HG03439 (cell line): Measurements from ENCODE around the gene USP1.

Source experiments
- ATAC-seq: cut with Tn5 transposase; IDR thresholded peaks from one replicate; pipeline ENCODE4 v1.9.1; 2021; ENCODE audit warnings: mild to moderate bottlenecking, moderate library complexity; ENCODE audit not compliant: unreplicated experiment

The USP1 gene

DNA sequence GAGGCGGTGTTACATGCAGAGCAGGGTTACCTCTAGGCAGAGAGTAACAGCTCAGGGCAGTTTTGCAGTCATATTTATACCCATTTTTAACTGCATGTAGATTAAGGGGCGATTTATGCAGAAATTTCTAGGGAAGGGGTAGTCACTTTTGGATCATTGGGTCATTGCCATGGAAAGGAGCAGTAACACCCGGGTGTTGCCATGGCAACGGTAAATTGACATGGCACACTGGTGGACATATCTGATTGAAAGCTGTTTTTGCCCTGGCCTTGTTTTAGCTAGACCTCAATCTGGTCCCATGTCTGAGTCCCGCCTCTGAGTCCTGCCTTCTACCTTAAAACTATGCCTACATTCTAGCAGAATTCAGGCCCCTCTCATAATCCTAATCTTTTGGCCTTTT is 11.8 kb upstream of the USP1 start:
- ATAC-seq: no peak

DNA sequence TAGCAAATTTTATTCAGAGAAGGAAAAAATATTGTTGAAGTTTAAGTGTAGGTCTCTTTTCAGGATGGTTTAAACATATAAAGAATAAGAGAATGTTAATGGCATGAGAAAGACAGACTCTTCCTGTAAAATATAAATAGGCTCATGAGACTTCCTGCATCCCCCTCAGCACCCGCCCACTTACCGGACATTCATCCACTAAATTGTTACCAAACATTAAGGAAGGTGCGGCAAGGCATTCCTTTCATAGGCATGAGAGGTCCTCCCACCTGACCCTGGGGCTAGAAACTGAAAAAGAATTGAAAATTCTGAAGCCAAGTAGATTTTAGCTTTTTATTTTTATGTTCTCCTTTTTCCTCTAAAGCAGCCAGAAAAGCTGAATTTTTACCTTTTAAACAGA is 10.6 kb upstream of the USP1 start:
- no peak for ATAC-seq

DNA sequence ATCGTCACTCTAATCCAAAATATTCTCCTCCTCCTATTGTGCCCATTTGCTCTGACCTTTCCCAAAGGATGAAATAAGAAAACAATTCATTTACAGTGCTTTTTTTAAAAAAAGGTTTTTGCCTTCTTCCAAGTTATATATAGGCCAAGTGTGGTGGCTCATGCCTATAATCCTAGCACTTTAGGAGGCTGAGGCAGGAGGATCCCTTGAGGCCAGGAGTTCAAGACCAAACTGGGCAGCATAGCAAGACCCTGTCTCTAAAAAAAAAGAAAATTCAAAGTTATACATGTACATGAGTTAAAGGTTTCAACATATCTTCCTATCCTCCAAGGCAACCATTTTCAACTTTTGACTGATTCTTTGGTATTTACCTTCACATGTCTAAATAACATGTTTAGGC is 10.1 kb upstream of the USP1 start:
- ATAC-seq: no peak

DNA sequence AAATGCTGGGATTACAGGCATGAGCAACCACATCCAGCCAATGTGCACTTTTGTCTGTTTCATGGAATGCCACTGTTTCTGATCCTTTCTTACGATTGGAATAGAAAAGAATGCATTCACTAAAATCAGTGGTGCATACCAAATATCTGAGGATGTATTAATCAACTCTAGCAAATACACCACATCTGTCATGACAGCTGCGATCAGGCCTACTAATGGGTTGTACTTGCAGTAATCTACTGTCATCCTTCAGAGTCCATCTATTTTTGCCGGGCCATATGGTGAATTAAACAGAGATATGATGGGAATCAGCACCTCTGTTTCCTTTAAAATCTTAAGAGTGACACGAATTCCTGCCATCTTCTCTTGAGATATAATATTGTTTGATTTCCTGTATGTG is 8.5 kb upstream of the USP1 start:
- no peak for ATAC-seq

DNA sequence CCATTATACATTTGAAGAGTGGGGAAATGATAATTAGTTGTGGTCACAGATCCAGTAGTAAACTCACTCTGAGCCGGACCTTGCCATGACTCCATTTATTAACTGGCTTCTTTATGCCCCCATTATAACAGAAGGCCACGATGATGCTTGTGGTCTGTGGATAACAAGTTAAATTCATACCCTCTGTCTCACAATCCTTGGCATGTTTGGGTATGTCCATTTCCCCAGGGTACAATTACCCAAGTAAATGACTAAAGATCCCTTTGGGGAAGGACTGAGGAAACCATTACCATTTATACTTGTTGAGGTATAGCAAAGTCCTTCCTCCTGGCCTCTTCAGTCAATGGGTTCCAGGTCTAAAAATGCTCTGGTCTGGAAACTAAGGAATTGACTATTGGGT is 7.3 kb upstream of the USP1 start:
- ATAC-seq: no peak

DNA sequence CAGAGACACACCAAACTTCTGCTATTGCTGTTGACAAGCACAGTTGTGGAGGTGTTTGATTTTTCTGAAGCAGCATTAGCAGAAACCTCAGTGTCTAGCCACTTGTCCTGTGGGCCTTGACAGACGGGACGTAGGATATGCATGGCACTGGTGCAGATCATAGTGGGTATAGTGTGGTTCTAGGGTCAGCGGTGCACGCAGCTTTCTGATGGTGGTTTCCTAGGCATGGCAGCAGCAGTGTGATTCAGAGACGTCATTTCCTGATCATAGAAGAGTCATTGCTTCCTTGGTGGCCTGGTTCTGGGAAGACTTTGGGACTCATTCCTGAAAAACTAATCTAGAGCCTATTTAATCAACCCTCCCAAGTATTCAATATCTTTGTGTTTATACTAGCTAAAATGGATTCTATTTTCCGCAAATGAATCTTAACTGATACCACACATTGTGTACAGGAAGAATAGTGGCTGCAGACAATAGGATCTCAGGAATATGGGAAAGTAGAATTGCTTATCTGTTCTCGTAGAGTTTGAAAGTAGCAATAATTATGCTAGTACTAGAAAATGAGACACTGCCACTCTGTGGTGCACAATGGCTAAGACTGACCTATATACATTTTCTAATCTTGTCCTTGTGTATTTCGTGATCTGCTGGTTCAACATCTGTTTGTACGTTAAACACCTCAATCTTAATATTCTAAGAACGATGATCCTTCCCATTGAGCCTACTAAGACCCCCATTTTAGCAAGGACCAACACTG is 2.8 kb upstream of the USP1 start:
- no peak for ATAC-seq

DNA sequence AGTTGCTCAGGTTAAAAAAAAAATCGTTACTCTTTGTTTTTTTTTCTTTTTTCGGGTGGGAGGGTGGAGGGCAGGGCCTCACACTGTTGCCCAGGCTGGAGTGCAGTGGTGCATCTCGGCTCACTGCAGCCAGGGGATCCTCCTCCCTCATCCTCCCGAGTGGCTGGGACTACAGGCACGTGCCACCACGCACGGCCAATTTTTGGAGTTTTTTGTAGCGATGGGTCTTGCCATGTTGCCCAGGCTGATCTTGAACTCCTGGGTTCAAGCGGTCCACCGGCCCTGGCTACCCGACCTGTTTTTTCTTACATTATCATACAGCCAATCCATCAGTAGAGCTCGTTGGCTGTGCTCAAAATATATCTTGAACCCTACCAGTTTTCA is 2.2 kb upstream of the USP1 start:
- ATAC-seq: no peak

DNA sequence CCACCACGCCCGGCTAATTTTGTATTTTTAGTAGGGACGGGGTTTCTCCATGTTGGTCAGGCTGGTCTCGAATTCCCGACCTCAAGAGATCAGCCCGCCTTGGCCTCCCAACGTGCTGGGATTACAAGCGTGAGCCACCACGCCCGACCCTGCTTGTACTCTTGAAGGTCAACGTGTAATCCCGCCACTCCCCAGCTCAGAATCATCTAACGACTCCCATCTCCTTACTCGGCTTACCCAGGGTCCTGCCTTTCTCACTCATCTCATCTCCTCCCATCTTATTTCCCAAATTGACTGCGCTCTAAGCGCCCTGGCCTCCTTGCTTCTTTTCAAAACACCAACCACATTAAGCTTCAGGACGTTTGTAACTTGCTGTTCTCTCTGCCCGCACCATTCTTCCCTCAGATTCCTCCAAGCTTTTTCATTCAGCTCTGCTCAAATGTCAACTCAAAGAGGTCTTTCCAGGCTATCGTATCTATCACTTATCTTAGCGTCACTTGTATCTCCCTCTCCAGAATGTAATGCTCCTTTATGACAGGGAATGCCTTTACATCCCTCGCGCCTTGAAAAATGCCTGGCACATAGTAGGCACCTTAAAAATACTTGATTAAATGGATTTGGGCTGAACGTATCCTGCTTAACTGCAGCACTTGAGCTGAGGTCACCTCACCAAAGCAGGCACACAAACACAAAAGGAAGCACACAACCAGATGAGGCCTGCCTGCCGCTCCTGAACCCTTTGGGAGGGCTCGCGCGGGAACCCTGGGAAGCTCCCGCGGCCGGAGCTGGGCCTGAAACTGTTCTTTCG is 1.4 kb upstream of the USP1 start:
- peak; percentile 3 for ATAC-seq

DNA sequence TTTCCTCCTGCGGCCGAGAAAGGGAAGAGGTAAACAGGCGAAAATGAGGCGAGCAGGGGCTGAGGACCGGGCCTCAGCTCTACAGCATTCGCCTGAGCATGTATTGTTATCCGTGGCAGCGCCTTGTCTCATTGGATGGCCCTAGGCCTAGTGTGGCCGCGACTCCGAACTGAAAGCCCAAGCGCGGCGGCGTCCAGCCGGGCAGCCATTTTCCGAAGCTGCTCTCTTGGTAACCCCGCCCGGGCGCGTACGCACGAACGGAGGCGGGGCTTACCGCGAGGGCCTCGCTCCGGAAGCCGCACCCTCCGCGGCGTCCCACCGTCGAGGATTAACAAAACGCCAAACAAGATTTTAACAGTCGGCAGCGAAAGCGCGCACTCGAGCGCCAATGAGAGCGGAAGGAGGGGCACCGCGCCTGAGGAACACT is 797 bp upstream of the USP1 start:
- peak; percentile 72 for ATAC-seq

DNA sequence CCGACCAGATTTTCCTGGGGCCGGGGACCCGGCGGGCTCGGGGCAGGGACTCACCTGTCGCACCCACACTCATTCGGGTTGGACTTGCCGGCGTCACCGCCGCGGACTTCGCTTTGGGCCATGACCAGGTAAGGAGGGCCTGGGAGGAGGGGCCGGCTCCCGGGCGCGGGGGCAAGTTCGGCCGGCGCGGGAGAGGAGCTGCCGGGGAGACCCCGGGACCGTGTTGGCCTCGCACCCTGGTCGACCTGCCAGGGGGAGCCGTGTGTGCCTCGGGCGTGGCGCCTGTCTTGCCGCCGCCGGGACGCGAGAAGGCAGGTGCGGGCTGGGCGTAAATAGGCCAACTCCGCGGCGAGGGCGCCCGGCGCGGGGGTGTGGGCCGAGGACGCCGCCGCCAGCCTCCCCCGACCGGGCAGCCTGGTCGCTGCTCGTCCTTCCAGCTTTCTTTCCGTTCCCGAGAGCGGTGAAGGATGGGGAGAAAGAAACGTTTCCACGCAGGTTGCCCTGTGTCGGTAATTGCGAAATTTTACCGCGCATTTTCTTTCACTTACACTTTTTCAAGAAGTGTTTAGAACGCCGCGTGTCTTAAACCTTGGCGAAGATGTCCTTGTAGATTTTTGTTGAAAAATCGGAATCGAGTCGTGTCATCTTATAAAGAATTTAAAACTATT is 558 bp downstream of the USP1 start:
- ATAC-seq: peak; percentile 8

DNA sequence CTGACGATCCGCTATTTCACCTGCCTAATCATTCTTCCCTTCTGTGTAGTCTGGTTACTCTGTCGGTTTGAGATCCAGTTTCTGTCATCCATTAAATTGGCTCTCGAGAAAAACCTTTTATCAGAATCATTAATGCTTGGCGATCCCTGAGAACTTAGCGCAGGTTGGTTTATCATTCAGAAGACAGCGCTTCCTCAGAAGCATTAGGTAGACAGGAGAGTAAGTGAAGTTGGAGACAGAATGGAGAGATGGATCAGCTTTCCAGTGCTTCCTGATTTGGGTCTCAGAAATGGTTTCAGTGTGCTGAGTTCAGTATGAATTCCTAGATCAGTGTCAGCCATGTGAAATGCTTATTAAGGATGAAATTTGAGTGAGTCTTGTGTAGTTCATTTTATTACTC is 1.3 kb downstream of the USP1 start:
- no peak for ATAC-seq

DNA sequence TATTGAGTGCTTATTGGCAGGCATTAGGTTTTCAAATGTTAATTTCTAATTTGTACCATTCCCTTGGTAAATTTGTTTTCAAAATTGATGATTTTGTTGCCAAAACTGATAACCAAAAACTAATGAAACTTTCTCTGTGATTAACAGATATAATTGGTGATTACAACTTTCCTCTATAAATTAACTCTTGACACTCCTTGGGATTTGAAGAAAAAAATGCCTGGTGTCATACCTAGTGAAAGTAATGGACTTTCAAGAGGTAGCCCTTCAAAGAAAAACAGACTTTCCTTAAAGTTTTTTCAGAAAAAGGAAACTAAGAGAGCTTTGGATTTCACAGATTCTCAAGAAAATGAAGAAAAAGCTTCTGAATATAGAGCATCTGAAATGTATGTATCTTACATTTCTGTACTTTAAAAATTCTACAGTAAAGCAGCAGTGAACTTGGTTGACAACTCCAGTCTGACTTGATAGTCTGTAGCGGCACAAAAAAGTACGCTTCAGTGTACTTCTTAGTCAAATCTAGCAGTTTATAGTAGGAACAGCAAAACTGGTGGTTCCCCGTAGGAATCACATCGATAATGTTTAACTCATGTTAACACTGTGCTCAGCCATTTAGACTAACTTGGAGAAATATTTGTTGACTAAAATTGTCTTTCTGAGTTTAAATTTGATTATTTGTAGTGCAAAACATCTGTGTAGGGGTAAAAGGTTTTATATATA is 3.0 kb downstream of the USP1 start:
- ATAC-seq: no peak

DNA sequence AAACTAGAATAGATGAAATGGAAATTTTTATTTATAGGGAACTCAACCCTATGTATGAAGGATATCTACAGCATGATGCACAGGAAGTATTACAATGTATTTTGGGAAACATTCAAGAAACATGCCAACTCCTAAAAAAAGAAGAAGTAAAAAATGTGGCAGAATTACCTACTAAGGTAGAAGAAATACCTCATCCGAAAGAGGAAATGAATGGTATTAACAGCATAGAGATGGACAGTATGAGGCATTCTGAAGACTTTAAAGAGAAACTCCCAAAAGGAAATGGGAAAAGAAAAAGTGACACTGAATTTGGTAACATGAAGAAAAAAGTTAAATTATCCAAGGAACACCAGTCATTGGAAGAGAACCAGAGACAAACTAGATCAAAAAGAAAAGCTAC is 7.9 kb downstream of the USP1 start:
- no peak for ATAC-seq

DNA sequence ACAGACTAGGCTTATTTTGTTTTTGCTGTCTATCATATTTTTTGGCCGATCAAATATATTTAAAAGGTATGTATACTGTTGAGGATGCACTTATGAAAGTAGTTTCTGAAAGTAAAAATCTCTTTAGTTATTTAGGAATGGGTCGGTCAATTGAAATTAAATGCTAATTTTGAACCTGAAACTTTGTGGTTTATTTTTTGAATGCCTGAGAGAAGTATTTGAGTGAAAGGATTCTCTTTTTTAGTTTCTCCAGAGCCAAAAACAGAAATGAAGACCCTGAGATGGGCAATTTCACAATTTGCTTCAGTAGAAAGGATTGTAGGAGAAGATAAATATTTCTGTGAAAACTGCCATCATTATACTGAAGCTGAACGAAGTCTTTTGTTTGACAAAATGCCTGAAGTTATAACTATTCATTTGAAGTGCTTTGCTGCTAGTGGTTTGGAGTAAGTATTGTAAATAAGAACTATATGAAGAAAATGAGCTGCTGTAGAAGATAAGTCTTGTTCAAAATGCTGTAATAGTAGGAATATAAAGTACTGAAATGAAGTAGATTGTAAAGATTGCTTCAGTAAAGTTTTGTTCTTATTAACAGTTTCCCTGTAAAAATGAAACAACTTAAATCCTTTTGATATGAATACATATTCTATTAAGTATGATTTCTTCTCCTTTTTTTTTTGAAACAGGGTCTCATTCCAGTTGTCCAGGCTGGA is 11.5 kb downstream of the USP1 start:
- no peak for ATAC-seq

DNA sequence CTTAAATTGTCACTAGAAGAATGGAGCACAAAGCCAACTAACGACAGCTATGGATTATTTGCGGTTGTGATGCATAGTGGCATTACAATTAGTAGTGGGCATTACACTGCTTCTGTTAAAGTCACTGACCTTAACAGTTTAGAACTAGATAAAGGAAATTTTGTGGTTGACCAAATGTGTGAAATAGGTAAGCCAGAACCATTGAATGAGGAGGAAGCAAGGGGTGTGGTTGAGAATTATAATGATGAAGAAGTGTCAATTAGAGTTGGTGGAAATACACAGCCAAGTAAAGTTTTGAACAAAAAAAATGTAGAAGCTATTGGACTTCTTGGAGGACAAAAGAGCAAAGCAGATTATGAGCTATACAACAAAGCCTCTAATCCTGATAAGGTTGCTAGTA is 13.5 kb downstream of the USP1 start:
- ATAC-seq: no peak

DNA sequence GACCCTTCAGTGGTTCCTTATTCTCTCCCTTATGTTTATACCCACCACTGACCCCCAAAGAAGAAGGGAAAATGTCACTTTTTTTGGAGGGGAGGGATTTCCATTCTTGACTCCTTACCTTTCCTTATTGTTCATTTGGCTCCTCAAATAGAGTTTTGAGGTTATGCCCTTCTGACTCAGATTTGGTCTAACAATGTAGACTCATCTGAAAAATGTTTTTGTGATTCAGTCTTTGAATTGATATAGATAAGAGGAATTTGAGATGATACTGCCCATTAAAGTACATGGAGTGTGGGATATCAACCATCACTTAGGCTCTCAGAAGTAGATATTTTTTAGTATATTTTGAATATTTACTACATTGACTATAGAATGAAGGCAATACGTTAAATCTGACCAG is 16.1 kb downstream of the USP1 start:
- ATAC-seq: no peak

DNA sequence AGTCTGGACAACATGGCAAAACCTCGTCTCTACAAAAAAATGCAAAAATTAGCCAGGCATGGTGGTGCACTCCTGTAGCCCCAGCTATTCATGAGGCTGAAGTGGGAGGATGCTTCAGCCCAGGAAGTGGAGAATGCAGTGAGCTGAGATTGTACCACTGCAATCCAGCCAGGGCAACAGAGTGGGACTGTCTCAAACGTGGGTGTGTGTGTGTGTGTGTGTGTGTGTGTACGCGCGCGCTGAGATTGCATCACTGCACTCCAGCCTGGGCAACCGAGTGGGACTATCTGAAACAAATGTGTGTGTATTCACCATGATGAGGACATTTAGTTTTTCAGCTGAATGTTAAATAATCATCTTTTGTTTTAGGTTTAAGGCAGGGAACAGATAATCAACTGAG is 21.1 kb downstream of the USP1 start:
- ATAC-seq: no peak

DNA sequence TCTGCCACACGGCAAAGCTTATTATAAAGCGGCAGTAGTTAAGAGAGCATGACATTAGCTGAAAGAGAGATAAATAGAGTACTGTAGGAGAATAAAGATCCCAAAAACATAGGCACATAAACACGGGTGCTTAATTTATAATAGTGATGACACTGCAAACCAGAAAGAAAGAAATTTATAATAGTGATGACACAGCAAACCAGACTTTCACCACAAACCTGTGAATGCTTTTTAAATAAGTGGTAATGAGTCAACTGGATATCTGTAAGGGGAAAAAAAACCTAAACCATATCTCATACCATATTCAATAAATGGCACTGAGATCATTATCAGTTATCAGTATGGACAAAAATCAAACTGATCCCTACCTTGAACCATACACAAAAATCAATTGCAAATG is 25.5 kb downstream of the USP1 start:
- no peak for ATAC-seq

DNA sequence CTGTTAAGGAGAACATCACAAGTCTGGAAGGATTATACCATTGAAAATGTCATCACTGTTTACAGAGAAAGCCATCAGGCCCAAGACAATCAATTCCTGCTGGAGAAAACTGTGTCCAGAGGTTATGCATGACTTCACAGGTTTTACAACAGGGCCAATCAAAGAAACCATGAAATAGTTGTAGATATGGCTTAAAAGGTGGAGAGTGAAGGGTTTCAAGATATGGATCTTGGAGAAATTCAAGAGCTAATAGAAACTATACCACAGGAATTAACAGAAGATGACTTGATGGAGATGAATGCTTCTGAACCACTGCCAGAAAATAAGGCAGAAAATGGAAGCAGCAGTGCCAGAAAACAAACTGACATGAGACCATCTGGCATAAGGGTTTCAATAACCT is 30.2 kb downstream of the USP1 start:
- no peak for ATAC-seq

DNA sequence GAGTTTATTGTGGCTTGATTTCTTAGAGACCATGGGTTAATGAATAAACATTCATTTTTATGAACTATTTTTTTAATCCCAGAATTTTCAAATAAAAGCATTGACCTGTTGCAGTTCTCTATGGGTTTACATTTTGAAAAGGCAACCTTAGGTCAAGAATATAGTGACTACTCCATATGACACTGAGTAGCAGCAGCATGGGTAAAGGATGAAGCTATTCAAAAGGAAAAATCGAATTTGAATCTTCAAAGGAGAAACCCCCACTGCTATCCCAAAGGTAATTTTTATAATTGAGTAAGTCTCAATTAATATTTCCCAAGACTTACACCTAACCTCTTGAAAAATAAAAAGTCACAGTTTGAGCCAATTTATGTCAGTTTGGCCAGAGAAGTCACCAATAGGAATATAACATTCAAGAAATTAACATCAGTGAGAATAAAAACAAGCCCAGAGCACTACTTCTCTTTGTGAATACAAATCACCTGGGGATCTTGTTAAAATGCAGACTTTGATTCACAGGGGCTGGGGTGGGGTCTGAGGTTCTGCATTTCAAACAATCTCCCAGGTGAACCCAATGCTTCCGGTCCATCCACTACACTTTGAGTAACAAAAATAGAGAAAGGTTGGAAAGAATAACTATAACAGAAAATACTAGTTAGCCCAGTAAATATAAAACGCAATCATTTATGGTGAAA is 39.8 kb downstream of the USP1 start:
- no peak for ATAC-seq
